IMR-90 (cell line): ENCODE results near the gene SYT6. TPM values are rescaled to one million over a fixed set of nuclear protein-coding genes. Genes with fewer than 3 reads are reported as not detected.

Experiments used
- ATAC-seq: fragments of 200-7000 bp; cut with Tn5 transposase; 2 replicates; pipeline ENCODE4 v1.9.1; 2020; ENCODE audit warnings: low read depth, mild to moderate bottlenecking, moderate library complexity
- BruUV-seq: library from RNA; stranded (reverse); fragments of 400-500 nt; replicated peaks from 2 replicates; lab custom pipeline; 2021; lab: Mats Ljungman, UMichigan
- CTCF ChIA-PET: fragments of 300-600 bp; formaldehyde crosslinking; extraction: SDS; loops from one replicate; lab custom pipeline; 2021; ENCODE audit warnings: antibody characterized with exemption; lab: Yijun Ruan, JAX
- POLR2A ChIA-PET: fragments of 300-600 bp; sonication (Branson Sonifier 250); formaldehyde crosslinking; loops from one replicate; lab custom pipeline; 2022; ENCODE audit warnings: antibody characterized with exemption; ENCODE audit not compliant: unreplicated experiment; lab: Charles Lee
- DNase-seq: peaks from one replicate; pipeline ENCODE4 v3.0.0; 2013
- H2AFZ ChIP-seq: replicated peaks from 2 replicates; pipeline ENCODE3; 2013; ENCODE audit warnings: low read length, mild to moderate bottlenecking; ENCODE audit not compliant: poor library complexity
- H2AK5ac ChIP-seq: 2 replicates; pipeline ENCODE4 v1.6.1; 2013; ENCODE audit warnings: low read depth, low read length, inconsistent platforms
- H2AK9ac ChIP-seq: replicated peaks from 2 replicates; pipeline ENCODE3; 2013; ENCODE audit warnings: mild to moderate bottlenecking, low read depth, low read length, moderate library complexity; ENCODE audit not compliant: poor library complexity
- H2BK120ac ChIP-seq: 2 replicates; pipeline ENCODE4 v1.6.1; 2013; ENCODE audit warnings: low read depth, low read length, inconsistent platforms
- H2BK15ac ChIP-seq: 3 replicates; pipeline ENCODE4 v1.6.1; 2013; ENCODE audit warnings: low read depth, low read length, inconsistent platforms
- H2BK20ac ChIP-seq: 2 replicates; pipeline ENCODE4 v1.6.1; 2013; ENCODE audit warnings: low read depth, mild to moderate bottlenecking, inconsistent platforms, low read length, moderate library complexity
- H2BK5ac ChIP-seq: 2 replicates; pipeline ENCODE4 v1.6.1; 2013; ENCODE audit warnings: mild to moderate bottlenecking, low read depth, low read length, inconsistent platforms; ENCODE audit not compliant: poor library complexity, severe bottlenecking
- H3K14ac ChIP-seq: replicated peaks from 2 replicates; pipeline ENCODE4 v1.6.1; 2013; ENCODE audit warnings: low read depth, low read length, inconsistent platforms
- H3K18ac ChIP-seq: 2 replicates; pipeline ENCODE4 v1.6.1; 2013; ENCODE audit warnings: low read depth, low read length, control low read depth
- H3K23ac ChIP-seq: 2 replicates; pipeline ENCODE4 v1.6.1; 2013; ENCODE audit warnings: low read depth, low read length, inconsistent platforms
- H3K27ac ChIP-seq: 2 replicates; pipeline ENCODE4 v1.5.1; 2013; ENCODE audit warnings: mild to moderate bottlenecking, control low read depth, low read length; ENCODE audit not compliant: insufficient read depth
- H3K27me3 ChIP-seq: 2 replicates; pipeline ENCODE4 v1.6.1; 2013; ENCODE audit warnings: low read length; ENCODE audit not compliant: control insufficient read depth, insufficient read depth
- H3K36me3 ChIP-seq: 2 replicates; pipeline ENCODE4 v1.6.1; 2013; ENCODE audit warnings: low read length, mixed read lengths; ENCODE audit not compliant: control insufficient read depth, insufficient read depth
- H3K4ac ChIP-seq: 2 replicates; pipeline ENCODE4 v1.6.1; 2013; ENCODE audit warnings: low read depth, low read length, inconsistent platforms
- H3K4me1 ChIP-seq: 2 replicates; pipeline ENCODE4 v1.6.1; 2013; ENCODE audit warnings: low read length, mixed read lengths; ENCODE audit not compliant: control insufficient read depth, insufficient read depth
- H3K4me2 ChIP-seq: 2 replicates; pipeline ENCODE4 v1.6.1; 2013; ENCODE audit warnings: low read depth, mild to moderate bottlenecking, control low read depth, low read length, moderate library complexity
- H3K4me3 ChIP-seq: 2 replicates; pipeline ENCODE4 v1.5.1; 2013; ENCODE audit warnings: low read depth, mild to moderate bottlenecking, control low read depth, low read length, moderate library complexity; ENCODE audit not compliant: insufficient read depth
- H3K56ac ChIP-seq: 2 replicates; pipeline ENCODE4 v1.6.1; 2013; ENCODE audit warnings: low read length, inconsistent platforms; ENCODE audit not compliant: insufficient read depth; ENCODE audit errors: extremely low read depth
- H3K79me1 ChIP-seq, 2 experiments: 2 replicates each; pipeline ENCODE4 v1.6.1; 2013; ENCODE audit warnings: low read length in 2 of 2, inconsistent platforms in 1 of 2, low read depth in 1 of 2
- H3K9ac ChIP-seq: 2 replicates; pipeline ENCODE4 v1.6.1; 2013; ENCODE audit warnings: low read depth, low read length, control low read depth
- H3K9me1 ChIP-seq: 2 replicates; pipeline ENCODE4 v1.6.1; 2013; ENCODE audit warnings: low read length, inconsistent platforms; ENCODE audit not compliant: insufficient read depth
- H3K9me3 ChIP-seq: 2 replicates; pipeline ENCODE4 v1.6.1; 2013; ENCODE audit warnings: low read length; ENCODE audit not compliant: control insufficient read depth, insufficient read depth
- H4K20me1 ChIP-seq: 2 replicates; pipeline ENCODE4 v1.6.1; 2013; ENCODE audit warnings: low read length, inconsistent platforms; ENCODE audit not compliant: insufficient read depth
- H4K5ac ChIP-seq: 2 replicates; pipeline ENCODE4 v1.6.1; 2013; ENCODE audit warnings: mild to moderate bottlenecking, low read depth, low read length, control low read depth
- H4K8ac ChIP-seq, 2 experiments: 2 replicates each; pipeline ENCODE4 v1.6.1; 2013; ENCODE audit warnings: low read depth in 2 of 2, low read length in 2 of 2, control low read depth in 1 of 2, inconsistent platforms in 1 of 2
- H4K91ac ChIP-seq: 2 replicates; pipeline ENCODE4 v1.6.1; 2013; ENCODE audit warnings: low read depth, low read length, inconsistent platforms; ENCODE audit not compliant: insufficient read depth
- CTCF ChIP-seq: conservative IDR thresholded peaks from 2 replicates; pipeline ENCODE4 v1.5.1; 2012; ENCODE audit warnings: mild to moderate bottlenecking, low read depth, low read length, improper control_type of control experiment
- MAFK ChIP-seq: IDR thresholded peaks from 2 replicates; pipeline ENCODE4 v1.6.1; 2012; ENCODE audit warnings: low read depth, low read length, improper control_type of control experiment
- RAD21 ChIP-seq: IDR thresholded peaks from 2 replicates; pipeline ENCODE4 v1.6.1; 2012; ENCODE audit warnings: low read length, improper control_type of control experiment
- WGBS, 2 experiments: methylation state at CpG; one replicate each; pipeline versions ENCODE4 v1.1.5 to v1.1.7; 2013; ENCODE audit warnings: missing lambda C conversion rate in 2 of 2; ENCODE audit not compliant: insufficient read length in 1 of 2; ENCODE audit errors: extremely low coverage in 2 of 2; 5-methylcytosine and 5-hydroxymethylcytosine counted together
- dilution Hi-C: fragments of 300-500 bp; cut with HindIII; formaldehyde crosslinking; loops from one replicate; pipeline ENCODE4 v1.14.3; 2018; ENCODE audit warnings: low sequenced_read_pairs; ENCODE audit not compliant: unreplicated experiment
- in situ Hi-C: fragments of 300-500 bp; cut with MboI; formaldehyde crosslinking; loops from 3 replicates; pipeline ENCODE4 v1.14.3; 2019; ENCODE audit warnings: low sequenced_read_pairs, inconsistent platforms, mixed read lengths
- intact Hi-C: fragments of 100-400 bp; cut with micrococcal nuclease; formaldehyde crosslinking; loops from 2 replicates; pipeline ENCODE4 v1.10.0; 2022
- polyA plus RNA-seq, 3 experiments: library from polyadenylated mRNA; depleted of rRNA; stranded (reverse); fragments of >200 nt; gene quantifications; 2 replicates each; pipeline ENCODE4 v1.2.3, GENCODE V29; 2012; ENCODE audit warnings: low replicate concordance in 1 of 3
- total RNA-seq: library from RNA; depleted of rRNA; stranded (reverse); fragments of >200 nt; gene quantifications from 2 replicates; pipeline ENCODE4 v1.2.3, GENCODE V29; 2012

The SYT6 gene
- total and polyA plus RNA-seq, 2 of the 4 experiments (the other 2 are of a cell fraction), result not detected

DNA sequence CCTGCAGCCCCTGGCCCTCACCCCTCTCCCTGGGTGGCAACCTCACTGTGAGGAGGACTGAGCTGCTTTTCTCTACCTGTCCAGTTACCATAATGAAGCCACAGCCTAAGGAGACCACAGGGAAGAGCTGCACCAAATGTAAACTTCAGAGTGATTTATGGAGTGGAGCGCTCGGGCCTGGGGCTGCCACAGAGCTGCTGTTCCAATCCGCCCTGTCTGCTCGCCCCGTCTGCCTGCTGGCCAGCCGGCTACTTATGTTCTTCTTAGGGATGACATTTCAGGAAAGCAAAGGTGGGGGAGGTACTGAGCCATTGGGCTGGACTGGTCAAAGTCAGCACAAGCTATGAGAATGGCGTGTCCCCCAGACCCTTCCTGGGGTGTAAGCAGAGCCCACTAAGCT lies 17.9 kb downstream of the SYT6 start:
- H2AFZ ChIP-seq, result no peak overlapping the region
- no peak overlapping the region for H2BK120ac ChIP-seq
- H3K27ac ChIP-seq, result no peak overlapping the region
- H3K36me3 ChIP-seq, result no peaks in the 10 kb centered on the region
- H3K4me1 ChIP-seq, result no peaks in the 10 kb centered on the region
- ATAC-seq (no peak), DNase-seq (no peak)
- intact Hi-C loops (no loop called here), dilution Hi-C loops (no loop called here), in situ Hi-C loops (no loop called here)
- H3K23ac ChIP-seq, result no peak overlapping the region
- no peaks in the 10 kb centered on the region; the same call in 1 of the 2 replicates for H3K9me3 ChIP-seq
- H3K14ac ChIP-seq, result no peak overlapping the region
- no peak overlapping the region for H2AK5ac ChIP-seq
- CTCF ChIA-PET, result no interaction called here
- H4K20me1 ChIP-seq, result no peaks in the 10 kb centered on the region
- no peaks in the 10 kb centered on the region for H3K9me1 ChIP-seq
- BruUV-seq, result no TSS peak
- H3K56ac ChIP-seq, result no peak overlapping the region
- H3K4me2 ChIP-seq, result no peak overlapping the region
- H2BK5ac ChIP-seq, result no peak overlapping the region
- peaks cover 15% of the 10 kb centered on the region for H3K27me3 ChIP-seq
- no peak overlapping the region for H4K5ac ChIP-seq
- H3K79me1 ChIP-seq, result no peaks in the 10 kb centered on the region
- H2BK20ac ChIP-seq, result no peak overlapping the region
- H4K8ac ChIP-seq, result no peak overlapping the region
- no peak overlapping the region for H3K4ac ChIP-seq
- WGBS, 2 experiments, result 60% methylated on average over 1 of the region's 7 CpGs; no CpG with 5 or more reads in 1 of the 2 experiments
- no peak overlapping the region for H3K9ac ChIP-seq
- POLR2A ChIA-PET, result no interaction called here
- H3K18ac ChIP-seq, result no peak overlapping the region
- no peak overlapping the region for H3K4me3 ChIP-seq
- H4K91ac ChIP-seq, result no peak overlapping the region
- no peak overlapping the region for H2BK15ac ChIP-seq
- TF ChIP-seq RAD21, result no peak
- TF ChIP-seq CTCF, result no peak
- TF ChIP-seq MAFK, result no peak
- H2AK9ac ChIP-seq, result no peak overlapping the region
